ENCODE measurements around the gene ZNF665. TPM values are rescaled to one million over a fixed set of nuclear protein-coding genes. Genes with fewer than 3 reads are reported as not detected.

The ZNF665 gene
- total RNA-seq, 1 donor from 2014 or later, result 1.6 TPM

- no peaks in the 10 kb centered on the region for H3K27me3 ChIP-seq (ENCODE audit: low read depth)
- no peak overlapping the region for H3K27ac ChIP-seq (replicated peaks)
- intact Hi-C loops (cut with micrococcal nuclease), result no loop called here
- no peak for TF ChIP-seq CTCF (IDR thresholded peaks at IDR 0.05; ENCODE audit: borderline replicate concordance)
- H3K4me1 ChIP-seq, result peaks cover 20% of the 10 kb centered on the region
- no peak overlapping the region for H3K4me3 ChIP-seq
- DNase-seq, result no peak
- peaks cover 53% of the 10 kb centered on the region for H3K9me3 ChIP-seq (replicated peaks)
- peaks cover 20% of the 10 kb centered on the region for H3K36me3 ChIP-seq
Observed at GRCh38 chr19:53161123-53161522, 32.0 kb downstream of the ZNF665 start.

- TF ChIP-seq CTCF (IDR thresholded peaks at IDR 0.05; ENCODE audit: borderline replicate concordance), result no peak
- DNase-seq, result no peak
- intact Hi-C loops (cut with micrococcal nuclease), result no loop called here
- no peaks in the 10 kb centered on the region for H3K27me3 ChIP-seq (ENCODE audit: low read depth)
- no peak overlapping the region for H3K27ac ChIP-seq (replicated peaks)
- H3K9me3 ChIP-seq (replicated peaks), result peaks cover 46% of the 10 kb centered on the region
- H3K4me3 ChIP-seq, result no peak overlapping the region
- peaks cover 20% of the 10 kb centered on the region for H3K4me1 ChIP-seq
- peaks cover 13% of the 10 kb centered on the region for H3K36me3 ChIP-seq
Observed at GRCh38 chr19:53160350-53160749, 32.8 kb downstream of the ZNF665 start.

- Histone ChIP-seq H3K4me1 (peaks cover 20% of the 10 kb centered on the region), H3K4me3 (peak overlapping the region; percentile 86), H3K27ac (replicated peaks) (peak overlapping the region; percentile 86), H3K36me3 (peaks cover 16% of the 10 kb centered on the region), H3K27me3 (ENCODE audit: low read depth) (no peaks in the 10 kb centered on the region), H3K9me3 (replicated peaks) (peaks cover 31% of the 10 kb centered on the region)
- intact Hi-C loops (cut with micrococcal nuclease), result loop anchor here (10.0 kb wide), 1 partner anchor 83 kb away; no protein-coding TSS in a partner anchor
- DNase-seq, result peak; percentile 32
- no peak for TF ChIP-seq CTCF (IDR thresholded peaks at IDR 0.05; ENCODE audit: borderline replicate concordance)
Observed at GRCh38 chr19:53158119-53158656, 35.0 kb downstream of the ZNF665 start.

- Histone ChIP-seq H3K27ac (replicated peaks) (peak overlapping the region; percentile 86), H3K36me3 (peaks cover 22% of the 10 kb centered on the region), H3K4me3 (peak overlapping the region; percentile 86), H3K9me3 (replicated peaks) (peaks cover 29% of the 10 kb centered on the region), H3K27me3 (ENCODE audit: low read depth) (no peaks in the 10 kb centered on the region), H3K4me1 (peaks cover 20% of the 10 kb centered on the region)
- no peak for TF ChIP-seq CTCF (IDR thresholded peaks at IDR 0.05; ENCODE audit: borderline replicate concordance)
- DNase-seq, result no peak
- intact Hi-C loops (cut with micrococcal nuclease), result loop anchor here (10.0 kb wide), 1 partner anchor 83 kb away; no protein-coding TSS in a partner anchor
Observed at GRCh38 chr19:53157626-53158025, 35.5 kb downstream of the ZNF665 start.

DNA sequence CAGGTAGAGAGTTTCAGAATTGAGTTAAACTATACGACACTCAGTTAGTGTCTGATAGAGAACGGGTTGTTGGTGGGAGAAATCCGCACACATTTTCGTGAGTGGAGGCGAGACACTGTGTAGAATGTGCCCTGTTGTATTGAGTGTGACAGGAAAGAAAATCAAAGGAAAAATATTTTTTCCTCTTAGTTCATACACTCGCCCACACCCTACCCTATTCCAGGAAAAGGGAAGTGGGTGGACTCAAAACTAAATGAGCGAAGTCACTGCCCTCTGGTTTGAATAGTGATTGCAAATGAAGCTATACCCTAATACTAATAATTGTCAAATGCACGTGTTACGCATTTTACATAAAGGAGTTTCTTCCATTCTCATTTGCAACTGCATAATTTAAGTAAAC lies 36.3 kb downstream of the ZNF665 start:
- Histone ChIP-seq H3K27ac (replicated peaks) (peak overlapping the region; percentile 86), H3K4me1 (peaks cover 20% of the 10 kb centered on the region), H3K36me3 (peaks cover 30% of the 10 kb centered on the region), H3K9me3 (replicated peaks) (peaks cover 28% of the 10 kb centered on the region), H3K27me3 (ENCODE audit: low read depth) (no peaks in the 10 kb centered on the region), H3K4me3 (peak overlapping the region; percentile 86)
- intact Hi-C loops (cut with micrococcal nuclease), result loop anchor here (10.0 kb wide), 1 partner anchor 82 kb away; no protein-coding TSS in a partner anchor
- DNase-seq, result no peak
- TF ChIP-seq CTCF (IDR thresholded peaks at IDR 0.05; ENCODE audit: borderline replicate concordance), result no peak
